ENCODE results near the gene MAN2C1.
"Not testable (repeated sequence)": the region's sequence is repeated elsewhere in the genome, so short reads cannot be mapped to it uniquely, and the experiment has no call there.

Gene MAN2C1

GRCh38 chr15:75349851-75350588 lies 18.4 kb downstream of the MAN2C1 start:
- ATAC-seq: no peak

GRCh38 chr15:75349351-75349669 lies 19.1 kb downstream of the MAN2C1 start:
- not testable (repeated sequence) for ATAC-seq

More at GRCh38 chr15:75349851-75350588, 18.4 kb downstream of the MAN2C1 start:
- TF ChIP-seq BACH2 (CRISPR knock-in tag; IDR thresholded peaks at IDR 0.05; ENCODE audit: borderline replicate concordance): no peak
- TF ChIP-seq ZFP3 (CRISPR knock-in tag; IDR thresholded peaks at IDR 0.05): no peak
- TF ChIP-seq TSHZ2 (CRISPR knock-in tag; IDR thresholded peaks at IDR 0.05): no peak
- no peak for TF ChIP-seq ZNF565 (CRISPR knock-in tag; conservative IDR thresholded peaks at IDR 0.05; ENCODE audit: low read depth)
- no peak for TF ChIP-seq POU6F1 (CRISPR knock-in tag; IDR thresholded peaks at IDR 0.05; ENCODE audit: borderline replicate concordance, low read depth)
- TF ChIP-seq ZNF70 (CRISPR knock-in tag; IDR thresholded peaks at IDR 0.05): no peak
- no peak for TF ChIP-seq ESRRG (CRISPR knock-in tag; IDR thresholded peaks at IDR 0.05)
- TF ChIP-seq ZFP30 (CRISPR knock-in tag; IDR thresholded peaks at IDR 0.05): no peak
- TF ChIP-seq TOX (CRISPR knock-in tag; IDR thresholded peaks at IDR 0.05; ENCODE audit: borderline replicate concordance): no peak

GRCh38 chr15:75348562-75349350 lies 19.7 kb downstream of the MAN2C1 start:
- no peak for TF ChIP-seq ZNF70 (CRISPR knock-in tag; IDR thresholded peaks at IDR 0.05)
- no peak for TF ChIP-seq CSDC2 (CRISPR knock-in tag; IDR thresholded peaks at IDR 0.05)
- no peak for TF ChIP-seq CREB5 (CRISPR knock-in tag; IDR thresholded peaks at IDR 0.05; ENCODE audit: low read depth)
- TF ChIP-seq TOX (CRISPR knock-in tag; IDR thresholded peaks at IDR 0.05; ENCODE audit: borderline replicate concordance): no peak
- no peak for TF ChIP-seq ARNTL (CRISPR knock-in tag; IDR thresholded peaks at IDR 0.05; ENCODE audit: borderline replicate concordance, low read depth)
- TF ChIP-seq GLIS3 (CRISPR knock-in tag; IDR thresholded peaks at IDR 0.05): no peak
- no peak for TF ChIP-seq ZC3H10 (CRISPR knock-in tag; IDR thresholded peaks at IDR 0.05)
- TF ChIP-seq RARB (CRISPR knock-in tag; IDR thresholded peaks at IDR 0.05): no peak
- peak; percentile 24 for ATAC-seq

GRCh38 chr15:75348034-75348561 lies 20.3 kb downstream of the MAN2C1 start:
- TF ChIP-seq TCF4 (CRISPR knock-in tag; IDR thresholded peaks at IDR 0.05; ENCODE audit: borderline replicate concordance): no peak
- TF ChIP-seq ZC3H10 (CRISPR knock-in tag; IDR thresholded peaks at IDR 0.05): no peak
- no peak for TF ChIP-seq CREB5 (CRISPR knock-in tag; IDR thresholded peaks at IDR 0.05; ENCODE audit: low read depth)
- TF ChIP-seq OSR1 (CRISPR knock-in tag; IDR thresholded peaks at IDR 0.05): no peak
- no peak for TF ChIP-seq BACH2 (CRISPR knock-in tag; IDR thresholded peaks at IDR 0.05; ENCODE audit: borderline replicate concordance)
- TF ChIP-seq CSDC2 (CRISPR knock-in tag; IDR thresholded peaks at IDR 0.05): no peak
- TF ChIP-seq TOX (CRISPR knock-in tag; IDR thresholded peaks at IDR 0.05; ENCODE audit: borderline replicate concordance): no peak
- no peak for TF ChIP-seq ZNF565 (CRISPR knock-in tag; conservative IDR thresholded peaks at IDR 0.05; ENCODE audit: low read depth)
- no peak for TF ChIP-seq ZFP3 (CRISPR knock-in tag; IDR thresholded peaks at IDR 0.05)
- no peak for TF ChIP-seq ISL1 (CRISPR knock-in tag; IDR thresholded peaks at IDR 0.05)
- no peak for TF ChIP-seq ESRRG (CRISPR knock-in tag; IDR thresholded peaks at IDR 0.05)
- no peak for TF ChIP-seq PPARA (CRISPR knock-in tag; IDR thresholded peaks at IDR 0.05; ENCODE audit: borderline replicate concordance)
- TF ChIP-seq ZNF8 (CRISPR knock-in tag; IDR thresholded peaks at IDR 0.05): no peak
- no peak for TF ChIP-seq ARNTL (CRISPR knock-in tag; IDR thresholded peaks at IDR 0.05; ENCODE audit: borderline replicate concordance, low read depth)
- no peak for TF ChIP-seq RARB (CRISPR knock-in tag; IDR thresholded peaks at IDR 0.05)
- TF ChIP-seq PATZ1 (CRISPR knock-in tag; IDR thresholded peaks at IDR 0.05; ENCODE audit: borderline replicate concordance): no peak
- no peak for TF ChIP-seq SNAI2 (CRISPR knock-in tag; IDR thresholded peaks at IDR 0.05)

More at GRCh38 chr15:75348034-75348561, 20.3 kb downstream of the MAN2C1 start:
- ATAC-seq: peak; percentile 57

All from SK-N-SH treated with all-trans-retinoic acid at 6 μM for 48 hours (cell line).